Body of pancreas (tissue), 4 donors: ENCODE measurements around the gene UBE2M.

ENCODE experiments used
- CTCF ChIP-seq, 7 experiments: fragments of 450-650 bp in 4 of 7; fragments of 200-600 bp in 3 of 7; sonication (generic) in 3 of 7; IDR thresholded peaks; one replicate each; pipeline ENCODE4 v1.5.1; 2016 to 2019; ENCODE audit warnings: antibody characterized with exemption in 7 of 7
- POLR2A ChIP-seq, 3 donors: fragments of 450-650 bp; IDR thresholded peaks; one replicate each; pipeline ENCODE4 v1.6.1; 2016; ENCODE audit warnings: antibody characterized with exemption in 3 of 3, mild to moderate bottlenecking in 2 of 3

GRCh38 chr19:58531034-58531840, 27.2 kb downstream of the UBE2M start:
- TF ChIP-seq CTCF (IDR thresholded peaks at IDR 0.05): no peak
- no peak for TF ChIP-seq POLR2A (IDR thresholded peaks at IDR 0.05)
